CD4-positive, alpha-beta T cell treated with Interleukin-17A for 4 hours (primary cell): Measurements from ENCODE around the gene RAPGEF5.

Experiments used
- DNase-seq: peaks from one replicate; pipeline ENCODE4 v3.0.0-alpha.2; 2020; ENCODE audit warnings: mixed read lengths

The RAPGEF5 gene

GRCh38 chr7:22302951-22303423 is 54.0 kb downstream of the RAPGEF5 start:
- no peak for DNase-seq

GRCh38 chr7:22302193-22302592 is 54.8 kb downstream of the RAPGEF5 start:
- no peak for DNase-seq

GRCh38 chr7:22301790-22302189 is 55.2 kb downstream of the RAPGEF5 start:
- DNase-seq, result no peak

- DNase-seq, result no peak
Measured at GRCh38 chr7:22300839-22301238, 56.1 kb downstream of the RAPGEF5 start.

- no peak for DNase-seq
Measured at GRCh38 chr7:22296916-22297315, 60.0 kb downstream of the RAPGEF5 start.

- DNase-seq, result no peak
Measured at GRCh38 chr7:22296265-22296566, 60.7 kb downstream of the RAPGEF5 start.

- DNase-seq, result no peak
Measured at GRCh38 chr7:22295402-22296264, 61.3 kb downstream of the RAPGEF5 start.

- no peak for DNase-seq
Measured at GRCh38 chr7:22292531-22292930, 64.4 kb downstream of the RAPGEF5 start.

GRCh38 chr7:22291977-22292376 is 65.0 kb downstream of the RAPGEF5 start:
- DNase-seq, result no peak

GRCh38 chr7:22288202-22288601 is 68.8 kb downstream of the RAPGEF5 start:
- DNase-seq, result no peak

GRCh38 chr7:22287412-22287811 is 69.5 kb downstream of the RAPGEF5 start:
- no peak for DNase-seq

GRCh38 chr7:22286436-22286835 is 70.5 kb downstream of the RAPGEF5 start:
- no peak for DNase-seq

- no peak for DNase-seq
Measured at GRCh38 chr7:22281481-22281880, 75.5 kb downstream of the RAPGEF5 start.

- DNase-seq, result no peak
Measured at GRCh38 chr7:22280031-22280430, 76.9 kb downstream of the RAPGEF5 start.

GRCh38 chr7:22278660-22279059 is 78.3 kb downstream of the RAPGEF5 start:
- no peak for DNase-seq

GRCh38 chr7:22277375-22277774 is 79.6 kb downstream of the RAPGEF5 start:
- DNase-seq, result no peak

GRCh38 chr7:22275661-22276060 is 81.3 kb downstream of the RAPGEF5 start:
- no peak for DNase-seq

- no peak for DNase-seq
Measured at GRCh38 chr7:22271311-22271710, 85.6 kb downstream of the RAPGEF5 start.

GRCh38 chr7:22270371-22270770 is 86.6 kb downstream of the RAPGEF5 start:
- no peak for DNase-seq

- DNase-seq, result no peak
Measured at GRCh38 chr7:22269963-22270362, 87.0 kb downstream of the RAPGEF5 start.

GRCh38 chr7:22268884-22269421 is 88.0 kb downstream of the RAPGEF5 start:
- DNase-seq, result no peak

- no peak for DNase-seq
Measured at GRCh38 chr7:22267930-22268615, 88.9 kb downstream of the RAPGEF5 start.

GRCh38 chr7:22262538-22262937 is 94.4 kb downstream of the RAPGEF5 start:
- no peak for DNase-seq

GRCh38 chr7:22256541-22257096 is 100.3 kb downstream of the RAPGEF5 start:
- DNase-seq, result no peak
